ENCODE data around the gene TBK1.
"Not testable (repeated sequence)": the region's sequence is repeated elsewhere in the genome, so short reads cannot be mapped to it uniquely, and the experiment has no call there.

Gene TBK1

DNA sequence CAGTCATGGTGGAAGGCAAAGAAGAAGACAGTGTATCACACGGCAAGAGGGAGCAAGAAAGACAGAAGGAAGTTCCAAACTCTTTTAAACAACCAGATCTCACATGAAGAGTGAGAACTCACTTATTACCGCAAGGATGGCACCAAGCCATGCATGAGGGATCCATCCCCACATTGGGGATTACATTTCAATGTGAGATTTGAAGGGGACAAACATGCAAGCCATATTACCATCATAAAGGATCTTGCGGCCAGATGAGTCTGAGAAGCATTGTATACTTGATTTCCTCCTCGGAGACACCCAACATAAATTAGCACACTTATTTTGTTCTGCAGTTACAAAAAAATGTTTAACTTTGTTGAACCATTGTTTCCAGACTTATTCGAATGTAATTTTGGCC, 66.5 kb downstream of the TBK1 start:
- TF ChIP-seq ZFX (IDR thresholded peaks at IDR 0.05; ENCODE audit: borderline replicate concordance), result no peak
- TF ChIP-seq, protein P1, sequence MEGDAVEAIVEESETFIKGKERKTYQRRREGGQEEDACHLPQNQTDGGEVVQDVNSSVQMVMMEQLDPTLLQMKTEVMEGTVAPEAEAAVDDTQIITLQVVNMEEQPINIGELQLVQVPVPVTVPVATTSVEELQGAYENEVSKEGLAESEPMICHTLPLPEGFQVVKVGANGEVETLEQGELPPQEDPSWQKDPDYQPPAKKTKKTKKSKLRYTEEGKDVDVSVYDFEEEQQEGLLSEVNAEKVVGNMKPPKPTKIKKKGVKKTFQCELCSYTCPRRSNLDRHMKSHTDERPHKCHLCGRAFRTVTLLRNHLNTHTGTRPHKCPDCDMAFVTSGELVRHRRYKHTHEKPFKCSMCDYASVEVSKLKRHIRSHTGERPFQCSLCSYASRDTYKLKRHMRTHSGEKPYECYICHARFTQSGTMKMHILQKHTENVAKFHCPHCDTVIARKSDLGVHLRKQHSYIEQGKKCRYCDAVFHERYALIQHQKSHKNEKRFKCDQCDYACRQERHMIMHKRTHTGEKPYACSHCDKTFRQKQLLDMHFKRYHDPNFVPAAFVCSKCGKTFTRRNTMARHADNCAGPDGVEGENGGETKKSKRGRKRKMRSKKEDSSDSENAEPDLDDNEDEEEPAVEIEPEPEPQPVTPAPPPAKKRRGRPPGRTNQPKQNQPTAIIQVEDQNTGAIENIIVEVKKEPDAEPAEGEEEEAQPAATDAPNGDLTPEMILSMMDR (IDR thresholded peaks at IDR 0.05), result no peak

DNA sequence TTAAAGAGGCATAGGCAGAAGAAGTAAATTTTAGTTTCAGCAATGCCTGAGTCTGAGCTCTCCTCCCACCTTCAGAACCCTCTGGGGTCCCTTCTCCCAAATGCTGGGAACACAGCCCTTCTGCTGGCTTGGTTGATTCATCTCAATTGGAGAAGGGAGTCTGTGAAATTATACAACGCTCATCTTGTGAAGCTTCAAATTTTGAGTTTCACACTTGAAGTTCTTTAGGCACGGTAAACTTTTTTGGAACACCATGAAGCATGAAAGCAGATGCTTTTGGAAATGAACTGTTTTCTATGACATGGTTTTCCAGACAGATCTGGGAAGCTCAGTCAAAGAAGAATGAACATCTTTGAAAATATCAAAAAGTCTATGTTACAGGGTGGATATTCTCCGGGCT, 69.9 kb downstream of the TBK1 start:
- H3K27ac ChIP-seq, result no peak overlapping the region
- no peak for TF ChIP-seq ZFX (IDR thresholded peaks at IDR 0.05; ENCODE audit: borderline replicate concordance)
- TF ChIP-seq, protein P1 (IDR thresholded peaks at IDR 0.05), result no peak

More for the DNA sequence above, 66.5 kb downstream of the TBK1 start:
- no peak overlapping the region for H3K27ac ChIP-seq

DNA sequence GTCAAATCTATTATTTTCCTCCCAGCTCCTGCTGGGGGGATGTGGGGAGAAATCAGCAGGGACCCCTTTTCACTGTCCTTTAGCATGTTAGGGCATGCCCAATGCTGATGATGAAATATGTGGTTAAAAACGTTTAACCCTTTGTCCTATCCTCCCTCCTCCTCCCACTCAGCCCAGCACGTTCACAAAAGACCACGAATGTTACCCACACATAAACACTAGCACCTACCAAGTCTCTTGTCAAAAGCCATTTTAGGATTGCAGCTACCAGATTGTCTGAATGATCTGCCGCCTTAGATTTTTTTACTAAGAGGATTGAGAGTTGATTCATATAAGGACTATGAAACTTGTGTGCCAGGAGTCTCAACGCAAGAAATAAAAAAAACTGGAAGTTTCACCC, 70.4 kb downstream of the TBK1 start:
- H3K27ac ChIP-seq, result no peak overlapping the region
- TF ChIP-seq, protein P1 (IDR thresholded peaks at IDR 0.05), result no peak
- no peak for TF ChIP-seq ZFX (IDR thresholded peaks at IDR 0.05; ENCODE audit: borderline replicate concordance)

- no peak overlapping the region for H3K27ac ChIP-seq
- no peak for TF ChIP-seq ZFX (IDR thresholded peaks at IDR 0.05; ENCODE audit: borderline replicate concordance)
- TF ChIP-seq, protein P1 (IDR thresholded peaks at IDR 0.05), result no peak
These were observed 70.9 kb downstream of the TBK1 start for GRCh38 chr12:64522807-64523206.

GRCh38 chr12:64523565-64524444, 71.9 kb downstream of the TBK1 start:
- not testable (repeated sequence) for H3K27ac ChIP-seq

- H3K27ac ChIP-seq, result no peak overlapping the region
- no peak for TF ChIP-seq ZFX (IDR thresholded peaks at IDR 0.05; ENCODE audit: borderline replicate concordance)
- TF ChIP-seq, protein P1 (IDR thresholded peaks at IDR 0.05), result 0 out of 2 replicates have a peak, but pooled peaks have one; percentile 5
These were observed 73.7 kb downstream of the TBK1 start for GRCh38 chr12:64525461-64526160.

- no peak overlapping the region for H3K27ac ChIP-seq
- TF ChIP-seq ZFX (IDR thresholded peaks at IDR 0.05; ENCODE audit: borderline replicate concordance), result no peak
- TF ChIP-seq, protein P1 (IDR thresholded peaks at IDR 0.05), result no peak
These were observed 74.9 kb downstream of the TBK1 start for GRCh38 chr12:64526859-64527258.
